ENCODE measurements around the gene URGCP. TPM values are rescaled to one million over a fixed set of nuclear protein-coding genes. Genes with fewer than 3 reads are reported as not detected.

The URGCP gene
- total and polyA plus RNA-seq, 4 donors, result 26.4 to 44.3 (median 35.1) TPM

DNA sequence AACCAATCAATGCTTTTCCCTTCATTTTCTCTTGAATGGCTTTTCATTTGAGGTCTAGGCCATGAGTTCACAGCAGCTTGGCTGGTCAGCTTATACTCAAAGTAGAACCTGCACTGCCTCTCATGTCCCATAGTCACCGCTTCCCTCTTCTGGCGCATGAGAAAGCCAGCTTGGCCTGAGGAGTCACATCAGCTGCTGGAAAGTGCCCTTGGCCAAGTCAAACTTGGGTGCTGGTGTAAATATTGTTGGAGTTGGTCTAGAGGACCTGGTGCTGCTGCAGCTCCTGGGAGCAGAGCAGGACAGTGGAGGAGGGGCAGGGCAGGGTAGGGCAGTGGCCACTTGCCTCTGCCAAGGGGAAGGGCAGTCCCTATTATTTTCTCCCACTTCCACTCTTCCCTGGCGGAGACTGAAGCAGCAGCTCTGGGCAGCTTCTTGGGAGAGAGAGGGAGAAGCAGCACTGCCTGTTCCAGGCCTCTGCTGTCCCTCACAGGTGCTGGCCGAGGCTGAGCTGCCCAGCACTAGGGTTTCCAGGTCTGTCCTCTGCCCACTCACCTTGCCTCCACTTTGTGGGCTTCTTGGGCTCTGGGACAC lies 32.6 kb upstream of the URGCP start:
- Histone ChIP-seq H3K27me3 (ENCODE audit: control insufficient read depth, insufficient read depth, low read length) (no peaks in the 10 kb centered on the region), H3K27ac (ENCODE audit: low read depth, low read length) (no peak overlapping the region), H3K36me3 (ENCODE audit: control insufficient read depth, insufficient read depth, low read length) (peaks cover 17% of the 10 kb centered on the region), H3K4me3 (ENCODE audit: low read depth, low read length) (no peak overlapping the region), H3K9me3 (ENCODE audit: control insufficient read depth, insufficient read depth, low read length) (no peaks in the 10 kb centered on the region), H3K4me1 (ENCODE audit: control insufficient read depth, insufficient read depth, low read length) (no peaks in the 10 kb centered on the region)
- DNase-seq (ENCODE audit: low read depth in 4 of 6, low spot score in 6 of 6), result no peak
- 96% methylated on average over 3 of the region's 4 CpGs for WGBS (ENCODE audit: insufficient coverage)

DNA sequence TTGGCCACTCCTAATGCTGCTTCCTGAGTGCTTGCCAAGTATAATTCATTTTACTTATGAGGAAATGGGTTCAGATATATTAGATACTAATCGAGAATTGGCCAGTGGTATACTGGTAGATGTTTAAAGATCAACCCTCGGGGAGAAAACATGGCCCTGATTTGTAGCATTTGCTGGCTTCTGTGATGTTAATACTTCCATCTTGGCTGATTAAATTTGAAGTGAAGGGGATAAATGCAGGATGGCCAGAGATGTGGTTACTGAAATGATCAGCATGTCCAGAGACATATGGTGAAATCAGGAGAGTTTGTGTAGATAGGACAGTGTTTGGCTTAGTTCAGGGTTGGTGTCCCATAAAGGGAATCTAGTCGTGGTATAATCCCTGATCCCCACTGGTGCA lies 31.0 kb upstream of the URGCP start:
- Histone ChIP-seq H3K4me3 (ENCODE audit: low read depth, low read length) (no peak overlapping the region), H3K9me3 (ENCODE audit: control insufficient read depth, insufficient read depth, low read length) (no peaks in the 10 kb centered on the region), H3K27ac (ENCODE audit: low read depth, low read length) (no peak overlapping the region), H3K27me3 (ENCODE audit: control insufficient read depth, insufficient read depth, low read length) (no peaks in the 10 kb centered on the region), H3K4me1 (ENCODE audit: control insufficient read depth, insufficient read depth, low read length) (no peaks in the 10 kb centered on the region), H3K36me3 (ENCODE audit: control insufficient read depth, insufficient read depth, low read length) (peaks cover 10% of the 10 kb centered on the region)
- no peak for DNase-seq (ENCODE audit: low read depth in 4 of 6, low spot score in 6 of 6)
- WGBS (ENCODE audit: insufficient coverage), result 86% methylated on average over 3 of the region's 3 CpGs

DNA sequence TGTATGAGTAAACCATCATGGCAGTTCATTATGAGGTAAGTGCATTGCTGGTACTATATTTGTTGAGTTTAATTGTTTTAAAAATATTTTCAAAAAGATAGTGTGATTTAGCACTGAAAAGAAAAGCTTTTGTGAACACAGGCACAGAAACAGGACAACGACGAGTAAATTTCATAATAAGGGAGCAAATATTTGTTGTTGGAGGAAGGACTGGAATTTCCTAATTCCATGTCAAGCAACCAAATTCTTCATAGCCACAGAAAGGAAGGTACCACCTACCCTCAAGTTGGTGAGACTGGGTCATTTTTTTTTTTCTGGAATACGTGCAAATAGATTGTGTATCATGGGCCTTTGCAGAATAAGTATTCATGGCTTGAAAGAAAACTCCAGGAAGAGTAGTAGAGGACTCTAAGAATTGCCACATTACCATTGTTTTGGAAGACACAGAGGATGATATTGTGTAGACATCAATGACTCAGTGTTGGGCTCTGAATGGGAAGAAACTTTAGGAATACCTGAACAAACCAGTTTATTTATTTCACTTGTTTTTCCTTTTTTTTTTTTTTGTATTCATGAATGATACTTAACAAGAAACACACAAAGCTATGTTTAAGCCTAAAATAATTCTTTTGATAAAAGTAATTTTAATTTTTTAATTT lies 27.6 kb upstream of the URGCP start:
- no peak overlapping the region for H3K27ac ChIP-seq (ENCODE audit: low read depth, low read length)
- H3K4me3 ChIP-seq (ENCODE audit: low read depth, low read length), result no peak overlapping the region
- H3K4me1 ChIP-seq (ENCODE audit: control insufficient read depth, insufficient read depth, low read length), result no peaks in the 10 kb centered on the region
- no peaks in the 10 kb centered on the region for H3K27me3 ChIP-seq (ENCODE audit: control insufficient read depth, insufficient read depth, low read length)
- no CpG with 5 or more reads among the region's 3 CpGs for WGBS (ENCODE audit: insufficient coverage)
- no peak for DNase-seq (ENCODE audit: low read depth in 4 of 6, low spot score in 6 of 6)
- peaks cover 3% of the 10 kb centered on the region for H3K36me3 ChIP-seq (ENCODE audit: control insufficient read depth, insufficient read depth, low read length)
- no peaks in the 10 kb centered on the region for H3K9me3 ChIP-seq (ENCODE audit: control insufficient read depth, insufficient read depth, low read length)

DNA sequence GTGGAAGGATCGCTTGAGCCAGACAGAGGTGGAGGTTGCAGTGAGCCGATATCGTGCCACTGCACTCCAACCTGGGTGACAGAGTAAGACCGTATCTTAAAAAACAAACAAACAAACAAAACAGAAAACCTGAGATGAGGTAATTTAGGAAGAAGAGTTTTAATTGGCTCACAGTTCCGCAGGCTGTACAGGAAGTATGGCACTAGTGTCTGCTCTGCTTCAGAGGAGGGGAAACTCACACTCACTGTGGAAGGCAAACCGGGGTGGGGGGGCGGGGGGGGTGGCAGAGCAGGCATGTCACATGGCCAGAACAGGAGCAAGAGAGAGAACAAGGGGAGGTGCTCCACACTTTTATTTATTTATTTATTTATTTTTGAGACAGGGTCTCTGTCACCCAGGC lies 24.9 kb upstream of the URGCP start:
- no peak overlapping the region for H3K27ac ChIP-seq (ENCODE audit: low read depth, low read length)
- H3K9me3 ChIP-seq (ENCODE audit: control insufficient read depth, insufficient read depth, low read length), result no peaks in the 10 kb centered on the region
- WGBS (ENCODE audit: insufficient coverage), result 67% methylated on average over 1 of the region's 7 CpGs
- no peaks in the 10 kb centered on the region for H3K36me3 ChIP-seq (ENCODE audit: control insufficient read depth, insufficient read depth, low read length)
- no peak overlapping the region for H3K4me3 ChIP-seq (ENCODE audit: low read depth, low read length)
- no peaks in the 10 kb centered on the region for H3K27me3 ChIP-seq (ENCODE audit: control insufficient read depth, insufficient read depth, low read length)
- peaks cover 7% of the 10 kb centered on the region for H3K4me1 ChIP-seq (ENCODE audit: control insufficient read depth, insufficient read depth, low read length)
- DNase-seq (ENCODE audit: low read depth in 4 of 6, low spot score in 6 of 6), result no peak

DNA sequence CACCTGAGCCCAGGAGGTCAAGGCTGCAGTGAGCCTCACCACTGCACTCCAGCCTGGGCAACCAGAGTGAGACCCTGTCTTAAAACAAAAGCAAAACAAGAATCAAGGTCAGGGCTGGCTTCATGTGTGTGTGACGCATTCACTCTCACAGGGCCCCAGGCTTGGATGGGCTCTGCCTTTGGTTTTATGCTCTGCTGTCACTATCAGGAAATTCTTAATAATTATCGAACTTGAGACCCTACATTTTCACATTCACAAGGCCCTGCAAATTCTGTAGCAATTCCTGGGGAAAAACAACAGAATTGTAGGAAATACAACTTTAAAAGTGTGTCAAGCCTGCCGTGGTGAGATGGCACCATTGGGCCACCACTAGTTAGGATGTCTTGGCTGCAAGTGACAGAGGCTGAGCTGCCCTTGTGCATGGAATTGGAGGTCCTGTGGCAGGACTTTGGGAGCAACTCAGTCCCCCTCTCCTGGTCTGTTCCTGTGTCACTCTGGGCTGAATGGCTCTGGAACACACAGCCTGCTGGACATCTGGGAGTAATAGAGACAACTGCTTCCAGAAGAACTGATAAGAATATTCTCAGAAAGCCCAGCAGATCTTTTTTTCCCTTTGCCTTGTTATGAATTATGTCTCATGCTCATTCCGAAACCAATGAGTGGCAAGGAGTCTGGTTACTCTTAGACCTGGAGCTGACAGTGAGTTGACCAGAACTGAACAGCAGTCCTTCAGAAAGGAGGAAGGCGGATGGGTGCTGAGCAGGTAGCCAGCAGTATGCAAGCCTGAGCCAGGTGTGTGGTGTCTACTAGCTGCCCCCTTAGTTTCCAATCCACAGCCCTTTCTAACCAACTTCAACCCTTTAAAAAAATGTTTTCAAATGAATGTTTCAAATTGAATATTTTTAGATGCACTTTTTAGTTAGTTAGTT lies 23.4 kb upstream of the URGCP start:
- Histone ChIP-seq H3K4me3 (ENCODE audit: low read depth, low read length) (no peak overlapping the region), H3K27ac (ENCODE audit: low read depth, low read length) (no peak overlapping the region), H3K36me3 (ENCODE audit: control insufficient read depth, insufficient read depth, low read length) (no peaks in the 10 kb centered on the region), H3K9me3 (ENCODE audit: control insufficient read depth, insufficient read depth, low read length) (no peaks in the 10 kb centered on the region), H3K27me3 (ENCODE audit: control insufficient read depth, insufficient read depth, low read length) (no peaks in the 10 kb centered on the region), H3K4me1 (ENCODE audit: control insufficient read depth, insufficient read depth, low read length) (peaks cover 11% of the 10 kb centered on the region)
- 94% methylated on average over 3 of the region's 5 CpGs for WGBS (ENCODE audit: insufficient coverage)
- no peak for DNase-seq (ENCODE audit: low read depth in 4 of 6, low spot score in 6 of 6)

DNA sequence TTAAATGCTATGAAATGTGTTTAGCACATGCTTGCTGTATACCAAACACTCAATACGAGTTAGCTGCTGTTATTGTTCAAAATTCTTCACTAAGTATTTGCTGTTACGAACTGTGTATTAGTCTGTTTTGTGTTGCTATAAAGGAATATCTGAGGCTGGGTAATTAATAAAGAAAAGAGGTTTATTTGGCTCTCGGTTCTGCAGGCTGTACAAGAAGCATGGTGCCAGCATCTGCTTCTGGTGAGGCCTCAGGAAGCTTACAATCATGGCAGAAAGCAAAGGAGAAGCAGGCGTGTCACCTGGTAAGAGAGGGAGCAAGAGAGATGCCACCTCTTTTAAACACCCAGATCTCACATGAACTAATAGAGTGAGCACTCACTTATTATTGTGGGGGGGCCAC lies 21.4 kb upstream of the URGCP start:
- Histone ChIP-seq H3K36me3 (ENCODE audit: control insufficient read depth, insufficient read depth, low read length) (no peaks in the 10 kb centered on the region), H3K4me3 (ENCODE audit: low read depth, low read length) (no peak overlapping the region), H3K27me3 (ENCODE audit: control insufficient read depth, insufficient read depth, low read length) (no peaks in the 10 kb centered on the region), H3K4me1 (ENCODE audit: control insufficient read depth, insufficient read depth, low read length) (peaks cover 11% of the 10 kb centered on the region), H3K9me3 (ENCODE audit: control insufficient read depth, insufficient read depth, low read length) (no peaks in the 10 kb centered on the region), H3K27ac (ENCODE audit: low read depth, low read length) (no peak overlapping the region)
- 100% methylated on average over 2 of the region's 4 CpGs for WGBS (ENCODE audit: insufficient coverage)
- no peak for DNase-seq (ENCODE audit: low read depth in 4 of 6, low spot score in 6 of 6)

DNA sequence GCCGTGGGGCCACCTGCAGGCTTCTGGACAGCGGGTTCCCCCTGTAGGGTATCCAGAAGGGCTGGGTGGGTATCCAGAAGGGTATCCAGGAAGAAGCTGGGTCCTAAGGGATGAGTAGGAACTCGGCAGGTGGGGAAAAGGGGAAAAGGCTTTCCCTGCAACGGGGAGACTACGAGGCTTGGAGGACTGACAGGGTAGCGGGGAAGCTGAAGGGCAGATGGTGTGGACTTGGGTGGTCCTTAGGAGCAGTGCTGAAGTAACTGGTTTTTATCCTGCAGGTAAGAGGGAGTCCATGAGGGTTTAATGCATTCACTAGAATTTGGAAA lies 20.4 kb upstream of the URGCP start:
- Histone ChIP-seq H3K27me3 (ENCODE audit: control insufficient read depth, insufficient read depth, low read length) (no peaks in the 10 kb centered on the region), H3K9me3 (ENCODE audit: control insufficient read depth, insufficient read depth, low read length) (no peaks in the 10 kb centered on the region), H3K4me3 (ENCODE audit: low read depth, low read length) (peak overlapping the region; percentile 82), H3K36me3 (ENCODE audit: control insufficient read depth, insufficient read depth, low read length) (no peaks in the 10 kb centered on the region), H3K27ac (ENCODE audit: low read depth, low read length) (peak overlapping the region; percentile 92), H3K4me1 (ENCODE audit: control insufficient read depth, insufficient read depth, low read length) (peaks cover 11% of the 10 kb centered on the region)
- 2% methylated on average over 6 of the region's 6 CpGs for WGBS (ENCODE audit: insufficient coverage)
- DNase-seq (ENCODE audit: low read depth in 4 of 6, low spot score in 6 of 6), result no peak

DNA sequence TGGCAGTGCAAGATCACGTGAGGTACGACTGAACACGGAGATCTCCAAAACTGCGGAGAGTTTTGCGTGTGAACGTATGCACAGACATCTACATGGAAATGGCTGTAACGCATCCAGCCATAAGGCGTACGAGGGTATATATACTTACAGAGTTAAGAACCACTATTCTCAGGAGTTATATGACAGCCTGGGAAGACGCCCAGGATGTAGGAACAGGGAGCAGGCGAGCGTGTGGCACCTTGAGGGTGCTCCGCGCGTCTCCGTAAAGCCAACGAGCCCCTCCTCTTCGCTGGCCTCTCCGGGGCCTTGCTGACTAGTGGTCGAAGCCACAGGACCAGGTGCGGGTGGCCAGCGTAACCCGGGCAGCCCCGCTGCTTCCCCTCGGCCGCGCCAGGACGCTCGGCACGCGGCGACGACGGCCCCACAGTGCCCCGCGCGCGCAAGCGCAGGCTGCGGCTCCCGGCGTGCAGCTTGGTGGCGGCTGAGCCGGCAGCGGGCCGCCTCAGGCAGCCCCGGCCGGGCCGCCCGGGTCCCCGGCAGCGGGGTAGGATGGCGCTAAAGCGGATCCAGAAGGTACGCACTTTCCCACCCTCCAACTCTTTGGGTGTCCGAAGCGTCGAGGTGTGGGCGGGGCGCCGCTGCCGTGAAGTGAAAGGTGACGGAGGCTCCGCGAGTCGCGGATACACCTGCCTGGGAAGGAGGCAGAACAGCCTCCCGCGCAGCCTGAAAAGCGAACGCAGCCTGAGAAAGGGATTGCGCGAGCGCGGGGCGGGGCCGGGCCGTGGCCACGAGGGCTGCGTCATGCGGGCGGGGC lies 19.8 kb upstream of the URGCP start, which contains the start of gene UBE2D4:
UBE2D4 (plus strand) TSS at position 453 of the 814 bp plus-strand sequence; CDS start at position 550, 97 bp downstream.
- Histone ChIP-seq H3K36me3 (ENCODE audit: control insufficient read depth, insufficient read depth, low read length) (no peaks in the 10 kb centered on the region), H3K4me1 (ENCODE audit: control insufficient read depth, insufficient read depth, low read length) (peaks cover 11% of the 10 kb centered on the region), H3K4me3 (ENCODE audit: low read depth, low read length) (peak within 1 kb of the TSS; percentile 82), H3K9me3 (ENCODE audit: control insufficient read depth, insufficient read depth, low read length) (no peaks in the 10 kb centered on the region), H3K27me3 (ENCODE audit: control insufficient read depth, insufficient read depth, low read length) (no peaks in the 10 kb centered on the region), H3K27ac (ENCODE audit: low read depth, low read length) (peak within 1 kb of the TSS; percentile 92)
- under 1% methylated on average over 78 of the region's 82 CpGs for WGBS (ENCODE audit: insufficient coverage)
- DNase-seq (ENCODE audit: low read depth in 4 of 6, low spot score in 6 of 6), result peak in 4 of 6 donors; percentile 63 to 95 (median 86)

DNA sequence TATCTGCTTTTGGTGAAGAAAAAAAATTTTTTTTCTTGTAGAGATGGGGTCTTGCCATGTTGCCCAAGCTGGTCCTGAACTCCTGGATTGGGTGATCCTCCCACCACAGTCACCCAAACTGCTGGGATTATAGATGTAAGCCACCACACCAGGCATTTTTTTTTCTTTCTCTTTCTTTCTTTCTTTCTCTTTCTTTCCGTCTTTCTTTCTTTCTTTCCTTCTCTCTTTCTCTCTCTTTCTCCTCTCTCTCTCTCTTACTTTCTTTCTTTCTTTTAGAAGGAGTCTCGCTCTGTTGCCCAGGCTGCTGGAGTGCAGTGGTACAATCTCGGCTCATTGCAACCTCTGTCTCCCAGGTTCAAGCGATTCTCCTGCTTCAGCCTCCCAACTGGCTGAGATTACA lies 16.3 kb upstream of the URGCP start:
- H3K9me3 ChIP-seq (ENCODE audit: control insufficient read depth, insufficient read depth, low read length), result no peaks in the 10 kb centered on the region

More for the DNA sequence above, 16.3 kb upstream of the URGCP start:
- H3K27me3 ChIP-seq (ENCODE audit: control insufficient read depth, insufficient read depth, low read length), result no peaks in the 10 kb centered on the region
- peaks cover 13% of the 10 kb centered on the region for H3K36me3 ChIP-seq (ENCODE audit: control insufficient read depth, insufficient read depth, low read length)
- H3K27ac ChIP-seq (ENCODE audit: low read depth, low read length), result no peak overlapping the region
- WGBS (ENCODE audit: insufficient coverage), result 95% methylated on average over 2 of the region's 4 CpGs
- no peak overlapping the region for H3K4me3 ChIP-seq (ENCODE audit: low read depth, low read length)
- DNase-seq (ENCODE audit: low read depth in 4 of 6, low spot score in 6 of 6), result no peak
- H3K4me1 ChIP-seq (ENCODE audit: control insufficient read depth, insufficient read depth, low read length), result peaks cover 11% of the 10 kb centered on the region

Data from spinal cord (tissue), 10 donors.